ENCODE results near the gene DTD1.

The DTD1 gene

DNA sequence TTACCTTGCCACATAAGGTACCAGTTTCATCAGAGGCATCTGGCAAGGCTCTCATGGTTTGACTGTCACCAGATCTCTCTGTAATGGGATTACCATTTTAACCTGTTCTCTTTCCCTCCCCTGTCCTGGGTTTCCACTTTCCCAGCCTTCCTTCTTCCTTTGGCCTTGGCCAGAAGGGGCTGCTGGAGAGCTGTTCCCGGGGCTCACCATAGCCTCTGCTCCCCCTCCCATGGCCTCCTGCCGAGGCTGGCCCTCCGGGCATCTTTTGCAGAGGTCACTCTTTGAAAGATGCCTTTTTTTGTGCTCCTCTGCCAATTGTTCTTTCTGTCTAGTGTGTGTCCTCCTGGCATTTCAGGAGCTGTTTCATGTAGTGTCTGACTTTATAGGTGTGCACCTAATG, 125.0 kb downstream of the DTD1 start:
- Histone ChIP-seq H3K4me3 (ENCODE audit: low read depth, low read length) (no peak overlapping the region), H3K36me3 (ENCODE audit: control insufficient read depth in 2 of 2, insufficient read depth in 1 of 2, low read length in 2 of 2) (no peaks in the 10 kb centered on the region), H3K27ac (ENCODE audit: extremely low read depth, low read depth, low read length) (no peak overlapping the region), H3K9me3 (ENCODE audit: control insufficient read depth, insufficient read depth, low read depth, low read length) (no peaks in the 10 kb centered on the region), H3K4me1 (ENCODE audit: control insufficient read depth, insufficient read depth, low read length) (no peaks in the 10 kb centered on the region; the same call in 1 of the 2 replicates)
- no peak for TF ChIP-seq ZNF10 (tag by site-specific recombination; IDR thresholded peaks at IDR 0.05)
- TF ChIP-seq CTCF (tag by site-specific recombination; IDR thresholded peaks at IDR 0.05): peak; percentile 72
- no peak for TF ChIP-seq ZNF2 (tag by site-specific recombination; IDR thresholded peaks at IDR 0.05)
- TF ChIP-seq ZNF558 (tag by site-specific recombination; IDR thresholded peaks at IDR 0.05): no peak
- TF ChIP-seq ZNF654 (tag by site-specific recombination; IDR thresholded peaks at IDR 0.05; ENCODE audit: low read depth): peak; percentile 4; the same call in 1 of the 2 replicates
- no peak for TF ChIP-seq ZNF302 (tag by site-specific recombination; IDR thresholded peaks at IDR 0.05; ENCODE audit: low read depth)
- TF ChIP-seq ZIC2 (tag by site-specific recombination; IDR thresholded peaks at IDR 0.05): 0 out of 2 replicates have a peak, but pooled peaks have one; percentile 20
- no peak for TF ChIP-seq ZNF174 (tag by site-specific recombination; IDR thresholded peaks at IDR 0.05)
- TF ChIP-seq FEZF1 (tag by site-specific recombination; IDR thresholded peaks at IDR 0.05): peak; percentile 19; the same call in 1 of the 2 replicates
- peak; percentile 52 for TF ChIP-seq GLIS1 (tag by site-specific recombination; IDR thresholded peaks at IDR 0.05)
- CTCF ChIA-PET: no interaction called here
- POLR2A ChIA-PET: no interaction called here

DNA sequence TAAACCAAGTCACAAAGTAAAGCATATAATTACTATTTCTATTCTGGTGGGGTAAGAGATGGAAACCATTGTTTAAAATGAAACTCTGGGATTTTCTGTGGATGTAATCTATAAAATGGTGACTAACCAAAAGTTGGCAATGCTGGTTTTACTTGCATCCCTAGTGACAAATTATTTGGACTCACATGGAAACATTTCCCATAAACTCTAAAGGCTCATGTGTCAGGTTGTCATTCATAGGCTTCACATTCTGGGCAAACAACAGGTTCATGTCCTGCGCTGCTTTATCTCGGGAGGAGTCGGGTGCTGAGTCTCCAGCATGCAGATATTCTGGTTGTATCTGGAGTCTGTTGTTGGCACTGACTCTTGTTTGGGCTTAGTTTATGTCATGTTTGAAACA, 127.7 kb downstream of the DTD1 start:
- Histone ChIP-seq H3K27ac (ENCODE audit: extremely low read depth, low read depth, low read length) (no peak overlapping the region), H3K4me1 (ENCODE audit: control insufficient read depth, insufficient read depth, low read length) (no peaks in the 10 kb centered on the region; the same call in 1 of the 2 replicates), H3K9me3 (ENCODE audit: control insufficient read depth, insufficient read depth, low read depth, low read length) (no peaks in the 10 kb centered on the region), H3K36me3 (ENCODE audit: control insufficient read depth in 2 of 2, insufficient read depth in 1 of 2, low read length in 2 of 2) (no peaks in the 10 kb centered on the region), H3K4me3 (ENCODE audit: low read depth, low read length) (no peak overlapping the region)
- CTCF ChIA-PET: no interaction called here
- POLR2A ChIA-PET: no interaction called here
- TF ChIP-seq EGR2 (tag by site-specific recombination; IDR thresholded peaks at IDR 0.05; ENCODE audit: low read depth): no peak

- TF ChIP-seq YY1 (tag by site-specific recombination; IDR thresholded peaks at IDR 0.05) (no peak), SCRT1 (tag by site-specific recombination; IDR thresholded peaks at IDR 0.05; ENCODE audit: borderline replicate concordance) (peak; percentile 90), RBAK (tag by site-specific recombination; IDR thresholded peaks at IDR 0.05) (no peak), SCRT2 (tag by site-specific recombination; IDR thresholded peaks at IDR 0.05) (peak; percentile 93), PRDM2 (tag by site-specific recombination; IDR thresholded peaks at IDR 0.05; ENCODE audit: borderline replicate concordance) (no peak), SP7 (tag by site-specific recombination; IDR thresholded peaks at IDR 0.05) (no peak), ZNF837 (tag by site-specific recombination; IDR thresholded peaks at IDR 0.05) (no peak), SETDB1 (IDR thresholded peaks at IDR 0.05; ENCODE audit: insufficient read length, low read length) (no peak)
- TF ChIP-seq, protein P1, sequence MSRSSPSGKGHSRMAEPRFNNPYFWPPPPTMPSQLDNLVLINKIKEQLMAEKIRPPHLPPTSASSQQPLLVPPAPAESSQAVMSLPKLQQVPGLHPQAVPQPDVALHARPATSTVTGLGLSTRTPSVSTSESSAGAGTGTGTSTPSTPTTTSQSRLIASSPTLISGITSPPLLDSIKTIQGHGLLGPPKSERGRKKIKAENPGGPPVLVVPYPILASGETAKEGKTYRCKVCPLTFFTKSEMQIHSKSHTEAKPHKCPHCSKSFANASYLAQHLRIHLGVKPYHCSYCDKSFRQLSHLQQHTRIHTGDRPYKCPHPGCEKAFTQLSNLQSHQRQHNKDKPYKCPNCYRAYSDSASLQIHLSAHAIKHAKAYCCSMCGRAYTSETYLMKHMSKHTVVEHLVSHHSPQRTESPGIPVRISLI (tag by site-specific recombination; IDR thresholded peaks at IDR 0.05): no peak
- TF ChIP-seq, protein P2, sequence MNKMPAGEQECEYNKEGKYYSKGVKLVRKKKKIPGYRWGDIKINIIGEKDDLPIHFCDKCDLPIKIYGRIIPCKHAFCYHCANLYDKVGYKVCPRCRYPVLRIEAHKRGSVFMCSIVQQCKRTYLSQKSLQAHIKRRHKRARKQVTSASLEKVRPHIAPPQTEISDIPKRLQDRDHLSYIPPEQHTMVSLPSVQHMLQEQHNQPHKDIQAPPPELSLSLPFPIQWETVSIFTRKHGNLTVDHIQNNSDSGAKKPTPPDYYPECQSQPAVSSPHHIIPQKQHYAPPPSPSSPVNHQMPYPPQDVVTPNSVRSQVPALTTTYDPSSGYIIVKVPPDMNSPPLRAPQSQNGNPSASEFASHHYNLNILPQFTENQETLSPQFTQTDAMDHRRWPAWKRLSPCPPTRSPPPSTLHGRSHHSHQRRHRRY (tag by site-specific recombination; IDR thresholded peaks at IDR 0.05): no peak
- H3K4me1 ChIP-seq (ENCODE audit: control insufficient read depth, insufficient read depth, low read length): no peaks in the 10 kb centered on the region; the same call in 1 of the 2 replicates
- H3K36me3 ChIP-seq (ENCODE audit: control insufficient read depth in 2 of 2, insufficient read depth in 1 of 2, low read length in 2 of 2): no peaks in the 10 kb centered on the region
- H3K4me3 ChIP-seq (ENCODE audit: low read depth, low read length): no peak overlapping the region
- CTCF ChIA-PET: no interaction called here
- POLR2A ChIA-PET: no interaction called here
- no peak overlapping the region for H3K27ac ChIP-seq (ENCODE audit: extremely low read depth, low read depth, low read length)
- no peaks in the 10 kb centered on the region for H3K9me3 ChIP-seq (ENCODE audit: control insufficient read depth, insufficient read depth, low read depth, low read length)
Observed at GRCh38 chr20:18717062-18717461, 129.2 kb downstream of the DTD1 start.

Data from HEK293 (cell line).